HG03457 (cell line): ENCODE measurements around the gene OR2H2.

Source experiments
- ATAC-seq: cut with Tn5 transposase; IDR thresholded peaks from one replicate; pipeline ENCODE4 v1.9.1; 2021; ENCODE audit warnings: moderate number of reproducible peaks; ENCODE audit not compliant: unreplicated experiment

Gene OR2H2

GRCh38 chr6:29590218-29590808 is 5.4 kb downstream of the OR2H2 start:
- no peak for ATAC-seq

GRCh38 chr6:29591677-29592076 is 6.8 kb downstream of the OR2H2 start:
- no peak for ATAC-seq

GRCh38 chr6:29593199-29593855 is 8.4 kb downstream of the OR2H2 start:
- no peak for ATAC-seq

- ATAC-seq: no peak
Measured at GRCh38 chr6:29596381-29596900, 11.5 kb downstream of the OR2H2 start.

- no peak for ATAC-seq
Measured at GRCh38 chr6:29597184-29597583, 12.3 kb downstream of the OR2H2 start.

GRCh38 chr6:29598172-29598747 is 13.3 kb downstream of the OR2H2 start:
- ATAC-seq: no peak

- no peak for ATAC-seq
Measured at GRCh38 chr6:29602564-29603361, 17.8 kb downstream of the OR2H2 start.

- no peak for ATAC-seq
Measured at GRCh38 chr6:29603456-29603855, 18.5 kb downstream of the OR2H2 start.

- no peak for ATAC-seq
Measured at GRCh38 chr6:29603930-29604329, 19.0 kb downstream of the OR2H2 start.

GRCh38 chr6:29608131-29608530 is 23.2 kb downstream of the OR2H2 start:
- ATAC-seq: no peak

- ATAC-seq: no peak
Measured at GRCh38 chr6:29610540-29610939, 25.6 kb downstream of the OR2H2 start.

GRCh38 chr6:29611426-29611825 is 26.5 kb downstream of the OR2H2 start:
- no peak for ATAC-seq

GRCh38 chr6:29617782-29618554 is 33.0 kb downstream of the OR2H2 start:
- no peak for ATAC-seq

- no peak for ATAC-seq
Measured at GRCh38 chr6:29619578-29620160, 34.7 kb downstream of the OR2H2 start.

GRCh38 chr6:29620630-29621029 is 35.7 kb downstream of the OR2H2 start:
- no peak for ATAC-seq

- ATAC-seq: no peak
Measured at GRCh38 chr6:29624520-29624961, 39.6 kb downstream of the OR2H2 start.

- ATAC-seq: no peak
Measured at GRCh38 chr6:29625337-29625930, 40.5 kb downstream of the OR2H2 start.

GRCh38 chr6:29626948-29627754 is 42.2 kb downstream of the OR2H2 start:
- no peak for ATAC-seq
